ENCODE results near the gene RIPOR1. TPM values are rescaled to one million over a fixed set of nuclear protein-coding genes. Genes with fewer than 3 reads are reported as not detected.

RIPOR1 gene
- total and polyA plus RNA-seq, 2 of the 4 experiments (the other 2 are of a cell fraction): 9.5 to 41.3 TPM

DNA sequence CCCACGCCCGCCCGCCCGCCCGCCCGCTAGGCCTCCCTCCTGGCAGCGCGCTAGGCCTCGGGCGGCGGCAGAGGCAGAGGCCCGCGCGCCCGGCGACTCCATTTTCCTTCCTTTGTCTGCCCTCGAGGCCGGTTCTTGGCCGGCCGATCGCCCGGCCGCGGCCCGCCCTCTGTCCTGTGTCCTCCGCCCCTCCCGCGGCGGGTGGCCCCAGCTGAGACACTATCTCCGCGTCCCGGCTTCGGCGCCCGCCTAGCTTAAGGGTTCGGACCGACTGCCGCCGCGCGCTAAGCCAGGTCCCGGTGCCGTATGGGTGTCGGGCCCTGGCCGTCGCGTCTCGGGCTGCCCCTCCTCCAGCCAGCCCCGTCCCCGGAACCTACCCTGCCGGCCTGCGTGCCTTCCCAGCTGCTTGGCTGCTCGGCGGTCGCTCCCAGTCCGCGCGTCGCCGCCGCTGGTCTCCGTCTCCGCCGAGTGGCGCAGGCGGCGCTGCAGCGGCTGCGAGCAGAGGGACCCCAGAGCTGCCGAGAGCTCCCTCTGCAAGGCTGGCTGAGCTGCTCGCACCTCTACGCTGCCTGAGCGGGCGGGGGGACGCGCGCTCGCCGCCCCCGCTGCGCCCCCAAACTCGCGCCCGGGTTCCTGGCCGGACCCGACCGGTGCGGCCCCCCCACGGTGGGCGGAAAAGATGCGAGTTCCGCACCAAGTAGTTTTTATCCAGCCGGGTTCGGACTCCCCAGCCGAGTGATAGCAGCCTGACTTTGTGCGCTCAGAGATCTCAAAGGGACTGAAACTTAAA, 34.5 kb downstream of the RIPOR1 start:
- in situ Hi-C loops (cut with MboI; ENCODE audit: low sequenced_read_pairs) (no loop called here), intact Hi-C loops (cut with micrococcal nuclease) (loop anchor here (1.0 to 5.0 kb wide), 4 partner anchors 34 to 374 kb away; partner anchors contain the start of gene PSMB10), dilution Hi-C loops (cut with HindIII; ENCODE audit: low sequenced_read_pairs, unreplicated experiment) (no loop called here)
- peak overlapping the region; percentile 95 for H3K4me3 ChIP-seq (ENCODE audit: insufficient read depth, low read depth, low read length)
- H3K9me3 ChIP-seq (ENCODE audit: control insufficient read depth, insufficient read depth, low read length): no peaks in the 10 kb centered on the region
- peak; percentile 33 for DNase-seq
- peaks cover 25% of the 10 kb centered on the region for H4K20me1 ChIP-seq (ENCODE audit: insufficient read depth, low read length)
- H3K4ac ChIP-seq (ENCODE audit: low read depth, low read length): peak overlapping the region; percentile 96
- peaks cover 7% of the 10 kb centered on the region for H3K9me1 ChIP-seq (ENCODE audit: insufficient read depth, low read length)
- H3K9ac ChIP-seq (ENCODE audit: low read depth, low read length): peak overlapping the region; percentile 97
- H2AFZ ChIP-seq (replicated peaks; ENCODE audit: low read length, poor library complexity): peak overlapping the region; percentile 96
- H3K4me1 ChIP-seq (ENCODE audit: control insufficient read depth, insufficient read depth, low read length): peaks cover 5% of the 10 kb centered on the region
- peak overlapping the region; percentile 65 for H4K91ac ChIP-seq (ENCODE audit: insufficient read depth, low read depth, low read length)
- peak overlapping the region; percentile 92 for H3K14ac ChIP-seq (replicated peaks; ENCODE audit: low read depth, low read length)
- H2BK15ac ChIP-seq (ENCODE audit: low read depth, low read length): peak overlapping the region; percentile 56; the same call in 1 of the 3 replicates
- peak overlapping the region; percentile 94 for H2AK9ac ChIP-seq (replicated peaks; ENCODE audit: low read depth, low read length, poor library complexity)
- peak overlapping the region; percentile 71 for H4K5ac ChIP-seq (ENCODE audit: low read depth, low read length)
- BruUV-seq (replicated peaks): no TSS peak
- H4K8ac ChIP-seq (ENCODE audit: low read depth in 2 of 2, low read length in 2 of 2): peak overlapping the region; percentile 0 to 93
- H3K79me1 ChIP-seq (ENCODE audit: low read depth in 1 of 2, low read length in 2 of 2): peaks cover 10 to 48% of the 10 kb centered on the region in 2 experiments
- ChIA-PET CTCF (interaction anchor here (0.6 to 2.2 kb wide), 4 partner anchors 9 to 79 kb away, joined by 3 to 9 read pairs (median 4); no protein-coding TSS in a partner anchor), POLR2A (ENCODE audit: unreplicated experiment) (interaction anchor here (0.5 to 0.6 kb wide), 2 partner anchors 9 to 39 kb away, joined by 3 to 14 read pairs; no protein-coding TSS in a partner anchor)
- peak overlapping the region; percentile 98 for H2BK5ac ChIP-seq (ENCODE audit: low read depth, low read length, poor library complexity, severe bottlenecking)
- H3K27ac ChIP-seq (ENCODE audit: insufficient read depth, low read length): peak overlapping the region; percentile 99
- H3K4me2 ChIP-seq (ENCODE audit: low read depth, low read length): peak overlapping the region; percentile 69
- H2BK120ac ChIP-seq (ENCODE audit: low read depth, low read length): peak overlapping the region; percentile 80
- H2AK5ac ChIP-seq (ENCODE audit: low read depth, low read length): peak overlapping the region; percentile 87
- no peak overlapping the region for H2BK20ac ChIP-seq (ENCODE audit: low read depth, low read length)
- peak overlapping the region; percentile 87 for H3K23ac ChIP-seq (ENCODE audit: low read depth, low read length)
- H3K36me3 ChIP-seq (ENCODE audit: control insufficient read depth, insufficient read depth, low read length): no peaks in the 10 kb centered on the region
- WGBS, 2 experiments (ENCODE audit: extremely low coverage in 2 of 2, insufficient read length in 1 of 2): 1% methylated on average over 51 of the region's 96 CpGs; no CpG with 5 or more reads in 1 of the 2 experiments
- peak overlapping the region; percentile 84 for H3K56ac ChIP-seq (ENCODE audit: extremely low read depth, insufficient read depth, low read length)
- H3K27me3 ChIP-seq (ENCODE audit: control insufficient read depth, insufficient read depth, low read length): no peaks in the 10 kb centered on the region
- peak overlapping the region; percentile 37; the same call in 1 of the 2 replicates for H3K18ac ChIP-seq (ENCODE audit: low read depth, low read length)
- ATAC-seq (ENCODE audit: low read depth): peak; percentile 8
- TF ChIP-seq POLR2A (IDR thresholded peaks at IDR 0.05; ENCODE audit: low read depth, low read length): peak; percentile 19
- TF ChIP-seq USF2 (IDR thresholded peaks at IDR 0.05; ENCODE audit: low read depth, low read length): no peak
- TF ChIP-seq RAD21 (IDR thresholded peaks at IDR 0.05; ENCODE audit: low read length): no peak
- TF ChIP-seq, protein P1, sequence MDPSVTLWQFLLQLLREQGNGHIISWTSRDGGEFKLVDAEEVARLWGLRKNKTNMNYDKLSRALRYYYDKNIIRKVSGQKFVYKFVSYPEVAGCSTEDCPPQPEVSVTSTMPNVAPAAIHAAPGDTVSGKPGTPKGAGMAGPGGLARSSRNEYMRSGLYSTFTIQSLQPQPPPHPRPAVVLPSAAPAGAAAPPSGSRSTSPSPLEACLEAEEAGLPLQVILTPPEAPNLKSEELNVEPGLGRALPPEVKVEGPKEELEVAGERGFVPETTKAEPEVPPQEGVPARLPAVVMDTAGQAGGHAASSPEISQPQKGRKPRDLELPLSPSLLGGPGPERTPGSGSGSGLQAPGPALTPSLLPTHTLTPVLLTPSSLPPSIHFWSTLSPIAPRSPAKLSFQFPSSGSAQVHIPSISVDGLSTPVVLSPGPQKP (IDR thresholded peaks at IDR 0.05; ENCODE audit: borderline replicate concordance, low read depth, low read length): no peak
- no peak for TF ChIP-seq CHD1 (IDR thresholded peaks at IDR 0.05; ENCODE audit: low read depth, low read length)
- TF ChIP-seq MAFK (IDR thresholded peaks at IDR 0.05; ENCODE audit: low read depth, low read length): no peak
- no peak for TF ChIP-seq NFE2L2 (IDR thresholded peaks at IDR 0.05; ENCODE audit: low read depth, low read length)
- no peak for TF ChIP-seq FOS (IDR thresholded peaks at IDR 0.05; ENCODE audit: low read depth, low read length)
- no peak for TF ChIP-seq RCOR1 (IDR thresholded peaks at IDR 0.05; ENCODE audit: insufficient replicate concordance, low read length)
- no peak for TF ChIP-seq SMC3 (IDR thresholded peaks at IDR 0.05; ENCODE audit: low read depth, low read length)
- no peak for TF ChIP-seq RFX5 (IDR thresholded peaks at IDR 0.05; ENCODE audit: low read depth, low read length)
- TF ChIP-seq BHLHE40 (IDR thresholded peaks at IDR 0.05; ENCODE audit: low read depth, low read length): no peak
- TF ChIP-seq, protein P2, sequence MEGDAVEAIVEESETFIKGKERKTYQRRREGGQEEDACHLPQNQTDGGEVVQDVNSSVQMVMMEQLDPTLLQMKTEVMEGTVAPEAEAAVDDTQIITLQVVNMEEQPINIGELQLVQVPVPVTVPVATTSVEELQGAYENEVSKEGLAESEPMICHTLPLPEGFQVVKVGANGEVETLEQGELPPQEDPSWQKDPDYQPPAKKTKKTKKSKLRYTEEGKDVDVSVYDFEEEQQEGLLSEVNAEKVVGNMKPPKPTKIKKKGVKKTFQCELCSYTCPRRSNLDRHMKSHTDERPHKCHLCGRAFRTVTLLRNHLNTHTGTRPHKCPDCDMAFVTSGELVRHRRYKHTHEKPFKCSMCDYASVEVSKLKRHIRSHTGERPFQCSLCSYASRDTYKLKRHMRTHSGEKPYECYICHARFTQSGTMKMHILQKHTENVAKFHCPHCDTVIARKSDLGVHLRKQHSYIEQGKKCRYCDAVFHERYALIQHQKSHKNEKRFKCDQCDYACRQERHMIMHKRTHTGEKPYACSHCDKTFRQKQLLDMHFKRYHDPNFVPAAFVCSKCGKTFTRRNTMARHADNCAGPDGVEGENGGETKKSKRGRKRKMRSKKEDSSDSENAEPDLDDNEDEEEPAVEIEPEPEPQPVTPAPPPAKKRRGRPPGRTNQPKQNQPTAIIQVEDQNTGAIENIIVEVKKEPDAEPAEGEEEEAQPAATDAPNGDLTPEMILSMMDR (conservative IDR thresholded peaks at IDR 0.05; ENCODE audit: low read depth, low read length): peak; percentile 36
- TF ChIP-seq CEBPB (IDR thresholded peaks at IDR 0.05; ENCODE audit: low read depth, low read length): no peak

Measured in IMR-90 (cell line).